PC-3 (cell line): ENCODE results near the gene UNC5C.

ENCODE experiments used
- CTCF ChIP-seq: fragments of 300-600 bp; sonication (generic); conservative IDR thresholded peaks from 2 replicates; pipeline ENCODE4 v1.5.1; 2017; ENCODE audit warnings: antibody characterized with exemption, low read depth, mild to moderate bottlenecking, low read length
- EZH2 ChIP-seq: fragments of 300-600 bp; sonication (generic); IDR thresholded peaks from one replicate; pipeline ENCODE4 v1.6.1; 2017; ENCODE audit warnings: antibody characterized with exemption, mild to moderate bottlenecking, low read length; ENCODE audit not compliant: unreplicated experiment
- EZH2phosphoT487 ChIP-seq: fragments of 300-600 bp; sonication (generic); IDR thresholded peaks from 2 replicates; pipeline ENCODE4 v1.6.1; 2018; ENCODE audit warnings: mild to moderate bottlenecking, antibody characterized with exemption, low read length, borderline replicate concordance

GRCh38 chr4:95158045-95158444 lies 390.7 kb downstream of the UNC5C start:
- no peak for TF ChIP-seq CTCF
- no peak for TF ChIP-seq EZH2
- TF ChIP-seq EZH2phosphoT487: no peak
